ENCODE data around the gene ALLC.

ALLC gene

DNA sequence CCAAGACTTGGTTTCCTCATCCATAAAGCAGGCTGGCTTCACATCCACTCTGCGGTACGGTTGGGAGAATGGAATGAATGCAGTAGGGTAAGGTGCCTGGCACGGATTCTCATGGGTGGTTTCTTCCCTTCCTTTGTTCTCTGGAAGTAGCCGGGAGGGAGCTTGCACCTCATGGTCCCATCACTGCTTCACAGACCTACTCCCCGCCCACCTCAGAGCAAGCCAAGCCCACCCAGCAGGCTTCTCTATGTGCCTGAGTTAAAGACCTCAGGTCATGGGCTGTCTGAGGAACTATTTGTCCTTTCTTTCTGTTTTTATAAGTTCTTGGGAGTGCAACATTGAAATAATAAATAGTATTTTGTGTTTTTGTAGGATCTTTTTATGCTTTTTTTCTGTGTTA is 48.9 kb downstream of the ALLC start:
- TF ChIP-seq, protein P1, sequence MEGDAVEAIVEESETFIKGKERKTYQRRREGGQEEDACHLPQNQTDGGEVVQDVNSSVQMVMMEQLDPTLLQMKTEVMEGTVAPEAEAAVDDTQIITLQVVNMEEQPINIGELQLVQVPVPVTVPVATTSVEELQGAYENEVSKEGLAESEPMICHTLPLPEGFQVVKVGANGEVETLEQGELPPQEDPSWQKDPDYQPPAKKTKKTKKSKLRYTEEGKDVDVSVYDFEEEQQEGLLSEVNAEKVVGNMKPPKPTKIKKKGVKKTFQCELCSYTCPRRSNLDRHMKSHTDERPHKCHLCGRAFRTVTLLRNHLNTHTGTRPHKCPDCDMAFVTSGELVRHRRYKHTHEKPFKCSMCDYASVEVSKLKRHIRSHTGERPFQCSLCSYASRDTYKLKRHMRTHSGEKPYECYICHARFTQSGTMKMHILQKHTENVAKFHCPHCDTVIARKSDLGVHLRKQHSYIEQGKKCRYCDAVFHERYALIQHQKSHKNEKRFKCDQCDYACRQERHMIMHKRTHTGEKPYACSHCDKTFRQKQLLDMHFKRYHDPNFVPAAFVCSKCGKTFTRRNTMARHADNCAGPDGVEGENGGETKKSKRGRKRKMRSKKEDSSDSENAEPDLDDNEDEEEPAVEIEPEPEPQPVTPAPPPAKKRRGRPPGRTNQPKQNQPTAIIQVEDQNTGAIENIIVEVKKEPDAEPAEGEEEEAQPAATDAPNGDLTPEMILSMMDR (IDR thresholded peaks at IDR 0.05) = no peak
- Histone ChIP-seq H3K9me3 (no peaks in the 10 kb centered on the region), H3K27me3 (peaks cover 0 to 22% of the 10 kb centered on the region in 2 donors), H3K36me3 (no peaks in the 10 kb centered on the region), H3K27ac (peak overlapping the region; percentile 2 to 34), H3K4me3 (no peak overlapping the region), H3K4me1 (peaks cover 0 to 37% (median 6%) of the 10 kb centered on the region in 4 donors)
- intact Hi-C loops (cut with DNase I; ENCODE audit: low total_unique reads) = no loop called here
- no peak for DNase-seq

DNA sequence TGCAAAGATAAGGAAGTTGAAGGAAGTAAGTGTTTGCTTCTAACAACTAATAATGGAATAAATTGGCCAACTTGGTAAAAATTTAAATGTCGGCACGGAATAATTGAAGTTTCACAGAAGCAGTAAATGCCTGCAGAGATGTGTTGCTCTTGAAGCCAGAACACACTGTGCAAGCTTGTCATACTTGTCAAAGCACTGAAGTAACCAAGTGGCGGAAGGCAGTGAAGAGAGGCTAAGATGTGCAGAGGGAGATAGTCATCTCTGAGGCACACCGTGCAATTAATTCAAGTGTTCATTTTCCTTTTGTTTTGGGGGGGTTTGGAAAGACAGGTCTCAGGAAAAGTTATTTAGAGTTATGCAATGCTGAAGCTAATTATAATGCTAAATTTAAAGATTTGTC is 50.6 kb downstream of the ALLC start:
- Histone ChIP-seq H3K36me3 (no peaks in the 10 kb centered on the region), H3K9me3 (no peaks in the 10 kb centered on the region), H3K27ac (no peak overlapping the region), H3K4me3 (no peak overlapping the region), H3K27me3 (peaks cover 0 to 8% of the 10 kb centered on the region in 2 donors), H3K4me1 (peaks cover 0 to 52% (median 12%) of the 10 kb centered on the region in 4 donors)
- DNase-seq = no peak
- TF ChIP-seq, protein P1 (IDR thresholded peaks at IDR 0.05) = no peak
- intact Hi-C loops (cut with DNase I; ENCODE audit: low total_unique reads) = no loop called here

DNA sequence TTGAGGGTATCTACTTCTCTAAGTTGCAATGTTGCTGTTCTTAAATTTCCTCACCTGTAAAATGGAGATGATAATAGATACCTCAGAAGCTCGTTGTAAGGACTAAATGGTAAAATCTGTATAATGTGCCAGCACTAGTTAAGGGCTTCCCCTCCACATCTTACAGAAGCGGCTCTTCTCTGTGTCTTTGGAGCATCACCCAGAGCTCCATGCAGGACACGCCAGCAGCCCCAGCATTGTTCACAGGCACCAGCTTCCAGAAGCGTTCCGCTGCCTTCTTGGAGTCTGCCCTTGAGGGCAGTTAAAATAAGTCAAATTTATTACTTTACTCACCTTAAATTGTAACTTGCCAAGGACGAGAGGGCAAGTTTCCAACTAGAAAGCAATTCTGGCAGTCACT is 51.2 kb downstream of the ALLC start:
- TF ChIP-seq, protein P1 (IDR thresholded peaks at IDR 0.05) = no peak

DNA sequence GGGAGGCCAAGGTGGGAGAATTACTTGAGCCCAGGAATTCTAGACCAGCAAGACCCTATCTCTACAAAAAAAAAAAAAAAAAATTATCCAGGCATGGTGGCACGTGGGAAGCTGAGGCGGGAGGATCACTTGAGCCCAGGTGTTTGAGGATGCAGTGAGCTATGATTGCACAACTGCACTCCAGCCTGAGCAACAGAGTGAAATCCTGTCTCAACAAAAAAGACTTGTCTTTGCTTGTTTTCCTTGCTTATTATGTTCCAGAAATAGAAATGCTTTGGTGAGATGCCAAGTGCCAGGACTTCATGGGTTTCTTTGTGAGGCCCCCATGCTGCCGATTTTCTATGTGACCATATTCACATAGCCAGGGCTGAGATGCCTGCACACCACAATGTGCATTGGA is 54.4 kb downstream of the ALLC start:
- Histone ChIP-seq H3K27me3 (peaks cover 0 to 3% of the 10 kb centered on the region in 2 donors), H3K4me3 (no peak overlapping the region), H3K27ac (no peak overlapping the region), H3K4me1 (peaks cover 0 to 26% (median 9%) of the 10 kb centered on the region in 4 donors), H3K9me3 (no peaks in the 10 kb centered on the region), H3K36me3 (no peaks in the 10 kb centered on the region)
- no peak for DNase-seq
- TF ChIP-seq, protein P1 (IDR thresholded peaks at IDR 0.05) = no peak
- intact Hi-C loops (cut with DNase I; ENCODE audit: low total_unique reads) = no loop called here

More for the DNA sequence above, 51.2 kb downstream of the ALLC start:
- intact Hi-C loops (cut with DNase I; ENCODE audit: low total_unique reads) = no loop called here
- H3K9me3 ChIP-seq = no peaks in the 10 kb centered on the region
- no peak overlapping the region for H3K4me3 ChIP-seq
- no peaks in the 10 kb centered on the region for H3K36me3 ChIP-seq
- peaks cover 0 to 47% (median 9%) of the 10 kb centered on the region in 4 donors for H3K4me1 ChIP-seq
- H3K27me3 ChIP-seq = peaks cover 0 to 3% of the 10 kb centered on the region in 2 donors
- no peak for DNase-seq
- H3K27ac ChIP-seq = no peak overlapping the region

DNA sequence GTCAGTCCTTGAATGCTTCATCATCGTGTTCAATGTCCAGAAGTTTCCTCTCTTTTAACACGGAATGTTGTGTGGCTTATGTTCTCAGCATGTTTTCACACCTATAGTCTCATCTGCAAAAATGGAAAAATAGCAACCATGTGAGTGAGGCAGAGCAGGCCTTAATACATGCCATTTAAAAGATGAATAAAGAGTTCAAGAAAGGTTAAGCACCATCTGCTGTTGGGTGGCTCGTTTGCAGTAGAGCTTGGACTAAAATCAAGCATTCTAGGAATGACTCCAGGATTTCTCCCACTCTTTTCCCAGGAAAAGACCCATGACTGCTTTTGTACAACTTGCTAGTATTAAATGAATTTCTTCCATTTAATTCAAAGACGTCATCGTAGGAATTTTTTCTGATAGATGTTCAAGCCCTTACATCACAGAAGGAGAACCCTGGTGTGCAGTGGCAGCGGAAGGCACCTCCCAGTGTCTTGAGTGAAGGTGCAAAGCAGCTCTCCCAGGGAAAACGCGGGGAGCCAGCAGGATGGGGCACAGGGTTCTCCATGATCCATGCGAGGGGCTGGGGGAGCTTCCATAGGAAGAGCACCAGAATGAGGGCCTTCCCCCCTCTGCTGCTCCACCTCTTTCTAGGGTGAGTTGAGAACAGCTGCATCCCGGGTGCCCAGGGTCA is 55.0 kb downstream of the ALLC start:
- Histone ChIP-seq H3K27ac (no peak overlapping the region), H3K36me3 (no peaks in the 10 kb centered on the region), H3K9me3 (no peaks in the 10 kb centered on the region), H3K27me3 (peaks cover 0 to 3% of the 10 kb centered on the region in 2 donors), H3K4me3 (no peak overlapping the region), H3K4me1 (peaks cover 0 to 20% (median 9%) of the 10 kb centered on the region in 4 donors)
- intact Hi-C loops (cut with DNase I; ENCODE audit: low total_unique reads) = no loop called here
- TF ChIP-seq, protein P1 (IDR thresholded peaks at IDR 0.05) = no peak
- DNase-seq = no peak
